Esophagus squamous epithelium (tissue), 5 donors: ENCODE results near the gene MESD. TPM values are rescaled to one million over a fixed set of nuclear protein-coding genes. Genes with fewer than 3 reads are reported as not detected.

Experiments used
- DNase-seq: peaks from one replicate; lab custom pipeline; 2025; lab: John Stamatoyannopoulos, UW
- H3K27ac ChIP-seq, 4 donors: fragments of 200-600 bp; sonication (generic); one replicate each; pipeline ENCODE4 v1.5.1; 2016 to 2019; ENCODE audit warnings: mild to moderate bottlenecking in 1 of 4
- H3K27me3 ChIP-seq, 4 donors: fragments of 200-600 bp; sonication (generic); 1 replicate in 3 of 4; 2 replicates in 1 of 4; pipeline versions ENCODE4 v1.5.1 to v1.6.0; 2017 to 2021; ENCODE audit warnings: antibody characterized with exemption in 1 of 4
- H3K36me3 ChIP-seq, 3 donors: fragments of 200-600 bp; sonication (generic); one replicate each; pipeline ENCODE4 v1.5.1; 2016 to 2019
- H3K4me1 ChIP-seq, 3 donors: fragments of 200-600 bp; sonication (generic); one replicate each; pipeline ENCODE4 v1.5.1; 2017 to 2019
- H3K4me3 ChIP-seq, 4 donors: fragments of 200-600 bp; sonication (generic); 1 replicate in 3 of 4; 2 replicates in 1 of 4; pipeline ENCODE4 v1.5.1; 2016 to 2019; ENCODE audit warnings: mild to moderate bottlenecking in 2 of 4, moderate library complexity in 1 of 4
- H3K9me3 ChIP-seq, 3 donors: fragments of 200-600 bp; sonication (generic); one replicate each; pipeline ENCODE4 v1.5.1; 2016 to 2019
- CTCF ChIP-seq, 6 experiments: fragments of 450-650 bp in 4 of 6; fragments of 200-600 bp in 2 of 6; sonication (generic) in 2 of 6; IDR thresholded peaks; one replicate each; pipeline ENCODE4 v1.5.1; 2016 to 2019; ENCODE audit warnings: antibody characterized with exemption in 6 of 6, mild to moderate bottlenecking in 4 of 6, moderate library complexity in 4 of 6
- POLR2A ChIP-seq, 4 donors: fragments of 450-650 bp; IDR thresholded peaks; one replicate each; pipeline ENCODE4 v1.6.1; 2017; ENCODE audit warnings: antibody characterized with exemption in 4 of 4, mild to moderate bottlenecking in 4 of 4, moderate library complexity in 3 of 4
- WGBS, 2 donors: methylation state at CpG; one replicate each; pipeline ENCODE4 v1.1.5; 2018; 5-methylcytosine and 5-hydroxymethylcytosine counted together
- intact Hi-C: fragments of 100-400 bp; cut with DNase I; formaldehyde crosslinking; loops from one replicate; pipeline ENCODE4 v1.15.0; 2022
- total RNA-seq, 4 donors: library from RNA; depleted of rRNA; stranded (reverse); fragments of >200 nt; gene quantifications; one replicate each; pipeline ENCODE4 v1.1.0, GENCODE V29; 2016
- donor health status: DM: yes; HTN: yes; CAD: no.

The MESD gene
- total RNA-seq, 4 donors from 2014 or later = 13.8 to 25.4 (median 19.1) TPM

GRCh38 chr15:81015621-81016488 is 26.2 kb upstream of the MESD start:
- peak overlapping the region in 2 of 4 donors; percentile 14 to 35 for H3K27ac ChIP-seq
- 60 to 70% methylated on average over 8 of the region's 8 CpGs for WGBS, 2 donors
- TF ChIP-seq CTCF (IDR thresholded peaks at IDR 0.05) (no peak), POLR2A (IDR thresholded peaks at IDR 0.05) (no peak)

GRCh38 chr15:81014446-81015093 is 25.0 kb upstream of the MESD start:
- DNase-seq = no peak
- Histone ChIP-seq H3K27ac (no peak overlapping the region), H3K27me3 (no peaks in the 10 kb centered on the region), H3K4me3 (no peak overlapping the region), H3K36me3 (no peaks in the 10 kb centered on the region), H3K4me1 (peaks cover 0 to 20% (median 0%) of the 10 kb centered on the region in 3 donors), H3K9me3 (no peaks in the 10 kb centered on the region)
- TF ChIP-seq POLR2A (IDR thresholded peaks at IDR 0.05) (no peak), CTCF (IDR thresholded peaks at IDR 0.05) (no peak)
- intact Hi-C loops = no loop called here
- WGBS, 2 donors = 84 to 86% methylated on average over 8 to 9 of the region's 9 CpGs

More at GRCh38 chr15:81015621-81016488, 26.2 kb upstream of the MESD start:
- H3K4me3 ChIP-seq = no peak overlapping the region
- H3K27me3 ChIP-seq = no peaks in the 10 kb centered on the region
- no peaks in the 10 kb centered on the region for H3K9me3 ChIP-seq
- intact Hi-C loops = no loop called here
- H3K4me1 ChIP-seq = peaks cover 0 to 20% (median 0%) of the 10 kb centered on the region in 3 donors
- no peaks in the 10 kb centered on the region for H3K36me3 ChIP-seq
- no peak for DNase-seq

GRCh38 chr15:81013396-81013929 is 23.8 kb upstream of the MESD start:
- Histone ChIP-seq H3K4me3 (no peak overlapping the region), H3K27me3 (no peaks in the 10 kb centered on the region), H3K4me1 (peaks cover 0 to 20% (median 0%) of the 10 kb centered on the region in 3 donors), H3K36me3 (no peaks in the 10 kb centered on the region), H3K9me3 (no peaks in the 10 kb centered on the region), H3K27ac (no peak overlapping the region)
- no peak for DNase-seq
- intact Hi-C loops = no loop called here
- TF ChIP-seq POLR2A (IDR thresholded peaks at IDR 0.05) = no peak
- 81 to 95% methylated on average over 4 of the region's 4 CpGs for WGBS, 2 donors

GRCh38 chr15:81012588-81012987 is 23.0 kb upstream of the MESD start:
- intact Hi-C loops = no loop called here
- Histone ChIP-seq H3K27ac (no peak overlapping the region), H3K9me3 (no peaks in the 10 kb centered on the region), H3K36me3 (no peaks in the 10 kb centered on the region), H3K4me3 (no peak overlapping the region), H3K27me3 (no peaks in the 10 kb centered on the region), H3K4me1 (peaks cover 0 to 20% (median 0%) of the 10 kb centered on the region in 3 donors)
- no peak for DNase-seq
- 88 to 100% methylated on average over 1 to 2 of the region's 2 CpGs for WGBS, 2 donors
- TF ChIP-seq POLR2A (IDR thresholded peaks at IDR 0.05) (no peak), CTCF (IDR thresholded peaks at IDR 0.05) (no peak)

- intact Hi-C loops = no loop called here
- Histone ChIP-seq H3K36me3 (no peaks in the 10 kb centered on the region), H3K9me3 (no peaks in the 10 kb centered on the region), H3K27ac (no peak overlapping the region), H3K4me1 (peaks cover 0 to 18% (median 0%) of the 10 kb centered on the region in 3 donors), H3K27me3 (no peaks in the 10 kb centered on the region), H3K4me3 (no peak overlapping the region)
- TF ChIP-seq POLR2A (IDR thresholded peaks at IDR 0.05) (no peak), CTCF (IDR thresholded peaks at IDR 0.05) (no peak)
- DNase-seq = no peak
Observed at GRCh38 chr15:81011593-81011992, 22.0 kb upstream of the MESD start.
